Body of pancreas (tissue), 4 donors: ENCODE measurements around the gene EYA4. TPM values are rescaled to one million over a fixed set of nuclear protein-coding genes. Genes with fewer than 3 reads are reported as not detected.

Experiments
- ATAC-seq: fragments of 150-250 bp; one replicate; pipeline ENCODE4 v1.9.1; 2016
- DNase-seq, 4 donors: peaks; one replicate each; pipeline ENCODE4 v3.0.0-alpha.2; 2019
- H3K27ac ChIP-seq, 4 donors: fragments of 200-600 bp; sonication (generic); 1 replicate in 3 of 4; 2 replicates in 1 of 4; pipeline versions ENCODE4 v1.5.1 to v1.6.1; 2016 to 2019; ENCODE audit warnings: mild to moderate bottlenecking in 1 of 4, mixed read lengths in 1 of 4, moderate library complexity in 1 of 4
- H3K27me3 ChIP-seq, 2 donors: fragments of 200-600 bp; sonication (generic); one replicate each; pipeline ENCODE4 v1.6.0; 2016; ENCODE audit warnings: mild to moderate bottlenecking in 1 of 2
- H3K36me3 ChIP-seq, 2 donors: fragments of 200-600 bp; sonication (generic); replicated peaks in 1 of 2; 2 replicates each; pipeline ENCODE4 v1.5.1; 2016; ENCODE audit warnings: low read depth in 2 of 2; ENCODE audit not compliant: insufficient read depth in 1 of 2
- H3K4me1 ChIP-seq: fragments of 200-600 bp; sonication (generic); one replicate; pipeline ENCODE4 v1.6.0; 2016
- H3K4me3 ChIP-seq, 2 donors: fragments of 200-600 bp; sonication (generic); 1 replicate in 1 of 2; 2 replicates in 1 of 2; pipeline ENCODE4 v1.5.1; 2016 to 2019
- H3K9me3 ChIP-seq, 3 donors: fragments of 200-600 bp; sonication (generic); 1 replicate in 2 of 3; 2 replicates in 1 of 3; pipeline ENCODE4 v1.5.1; 2016
- POLR2A ChIP-seq, 3 donors: fragments of 450-650 bp; IDR thresholded peaks; one replicate each; pipeline ENCODE4 v1.6.1; 2016; ENCODE audit warnings: antibody characterized with exemption in 3 of 3, mild to moderate bottlenecking in 2 of 3
- WGBS, 2 donors: methylation state at CpG; one replicate each; pipeline ENCODE4 v1.1.5; 2017; 5-methylcytosine and 5-hydroxymethylcytosine counted together
- intact Hi-C: fragments of 100-400 bp; cut with DNase I; formaldehyde crosslinking; loops from one replicate; pipeline ENCODE4 v1.15.1; 2023
- total RNA-seq, 2 donors: library from RNA; depleted of rRNA; stranded (reverse); fragments of >200 nt; gene quantifications; one replicate each; pipeline ENCODE4 v1.1.0, GENCODE V29; 2016
- TF ChIP-seq, protein P1 (sequence below), 7 experiments: fragments of 450-650 bp in 4 of 7; fragments of 200-600 bp in 3 of 7; sonication (generic) in 3 of 7; IDR thresholded peaks; one replicate each; pipeline ENCODE4 v1.5.1; 2016 to 2019; ENCODE audit warnings: antibody characterized with exemption in 7 of 7

The EYA4 gene
- total RNA-seq, 2 donors from 2014 or later = 0.26 to 5.3 TPM

DNA sequence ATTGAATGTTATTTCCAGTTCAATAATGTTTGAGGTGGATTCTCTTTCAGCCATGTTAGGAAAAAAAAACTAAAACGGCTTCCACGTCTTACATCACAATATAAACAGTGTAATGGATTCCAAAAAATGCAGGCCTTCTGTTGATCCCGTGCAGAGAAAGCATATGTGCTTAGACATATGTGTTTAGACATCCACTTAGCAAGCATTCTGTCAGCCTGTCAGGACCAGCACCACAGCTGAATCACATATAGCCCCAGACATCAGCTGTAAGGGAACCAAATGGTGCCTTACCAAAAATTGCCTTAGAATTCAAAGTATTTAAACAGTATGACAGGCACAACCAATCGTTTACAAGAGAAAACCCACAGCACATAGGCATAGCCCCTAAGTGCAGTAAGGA lies 304.9 kb downstream of the EYA4 start:
- no peak for ATAC-seq
- H3K9me3 ChIP-seq = no peaks in the 10 kb centered on the region
- H3K36me3 ChIP-seq = no peaks in the 10 kb centered on the region

DNA sequence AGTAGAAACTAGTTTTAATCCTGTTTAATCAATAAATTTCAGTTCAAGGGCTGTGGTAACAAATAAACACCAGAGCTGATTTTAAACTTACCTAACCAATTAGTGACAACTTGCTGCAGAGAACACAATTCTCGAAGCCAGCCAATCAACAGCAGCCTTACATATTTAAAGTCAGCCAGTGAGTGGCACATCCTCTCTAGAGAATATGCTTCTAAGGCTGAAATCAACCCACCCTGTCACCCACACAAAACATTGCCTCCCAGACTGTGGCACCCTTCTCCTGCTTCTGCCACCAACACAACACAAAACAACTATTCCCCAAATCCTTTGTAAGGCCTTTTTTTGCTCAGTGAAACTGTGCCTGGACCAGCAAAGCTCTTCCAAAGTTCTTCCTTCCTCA lies 306.0 kb downstream of the EYA4 start:
- intact Hi-C loops = no loop called here
- ATAC-seq (no peak), DNase-seq (no peak)
- no peak for TF ChIP-seq POLR2A (IDR thresholded peaks at IDR 0.05)
- TF ChIP-seq, protein P1, sequence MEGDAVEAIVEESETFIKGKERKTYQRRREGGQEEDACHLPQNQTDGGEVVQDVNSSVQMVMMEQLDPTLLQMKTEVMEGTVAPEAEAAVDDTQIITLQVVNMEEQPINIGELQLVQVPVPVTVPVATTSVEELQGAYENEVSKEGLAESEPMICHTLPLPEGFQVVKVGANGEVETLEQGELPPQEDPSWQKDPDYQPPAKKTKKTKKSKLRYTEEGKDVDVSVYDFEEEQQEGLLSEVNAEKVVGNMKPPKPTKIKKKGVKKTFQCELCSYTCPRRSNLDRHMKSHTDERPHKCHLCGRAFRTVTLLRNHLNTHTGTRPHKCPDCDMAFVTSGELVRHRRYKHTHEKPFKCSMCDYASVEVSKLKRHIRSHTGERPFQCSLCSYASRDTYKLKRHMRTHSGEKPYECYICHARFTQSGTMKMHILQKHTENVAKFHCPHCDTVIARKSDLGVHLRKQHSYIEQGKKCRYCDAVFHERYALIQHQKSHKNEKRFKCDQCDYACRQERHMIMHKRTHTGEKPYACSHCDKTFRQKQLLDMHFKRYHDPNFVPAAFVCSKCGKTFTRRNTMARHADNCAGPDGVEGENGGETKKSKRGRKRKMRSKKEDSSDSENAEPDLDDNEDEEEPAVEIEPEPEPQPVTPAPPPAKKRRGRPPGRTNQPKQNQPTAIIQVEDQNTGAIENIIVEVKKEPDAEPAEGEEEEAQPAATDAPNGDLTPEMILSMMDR (IDR thresholded peaks at IDR 0.05) = no peak
- Histone ChIP-seq H3K36me3 (no peaks in the 10 kb centered on the region), H3K4me3 (no peak overlapping the region), H3K27me3 (no peaks in the 10 kb centered on the region), H3K27ac (no peak overlapping the region), H3K4me1 (peaks cover 9% of the 10 kb centered on the region), H3K9me3 (no peaks in the 10 kb centered on the region)
- 82 to 95% methylated on average over 1 of the region's 1 CpG for WGBS, 2 donors

More for the DNA sequence above, 304.9 kb downstream of the EYA4 start:
- Histone ChIP-seq H3K4me1 (peaks cover 9% of the 10 kb centered on the region), H3K27me3 (no peaks in the 10 kb centered on the region), H3K27ac (no peak overlapping the region), H3K4me3 (no peak overlapping the region)
- intact Hi-C loops = no loop called here
- no peak for DNase-seq
- WGBS, 2 donors = 55 to 64% methylated on average over 4 of the region's 4 CpGs
- no peak for TF ChIP-seq POLR2A (IDR thresholded peaks at IDR 0.05)
- TF ChIP-seq, protein P1 (IDR thresholded peaks at IDR 0.05) = no peak

DNA sequence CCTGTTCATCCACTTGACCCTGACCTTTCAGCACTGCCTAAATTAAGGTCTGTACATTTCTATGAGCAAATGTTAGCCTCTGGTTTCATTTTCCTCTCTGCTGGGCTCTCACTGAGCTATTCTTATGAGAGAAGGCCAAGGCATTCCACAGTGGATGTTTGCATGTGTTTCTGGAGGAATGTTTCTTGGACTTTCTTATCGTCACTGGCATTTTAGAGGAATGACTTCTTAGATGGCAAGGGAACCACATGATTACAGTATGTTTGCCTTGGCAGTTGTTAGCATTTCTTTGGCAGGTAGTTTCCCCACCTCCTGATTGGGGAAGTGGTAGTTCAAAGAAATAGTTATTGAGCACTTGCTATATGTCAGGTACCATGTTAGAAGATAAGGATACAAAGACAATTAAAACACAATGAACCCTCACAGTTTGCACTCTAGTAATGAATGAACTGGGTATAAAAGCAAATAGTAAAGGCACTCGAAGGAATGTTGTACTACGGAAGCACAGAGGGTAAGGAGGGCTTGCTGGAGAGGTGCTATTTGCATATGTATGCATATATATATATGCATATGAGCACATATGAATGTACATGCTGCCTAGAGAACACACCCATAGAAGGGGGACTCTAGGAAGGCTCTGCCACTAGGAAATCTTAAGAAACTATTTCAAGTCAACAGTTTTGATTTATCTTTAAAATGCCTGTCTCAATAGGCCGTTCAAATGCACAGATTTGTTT lies 307.4 kb downstream of the EYA4 start:
- intact Hi-C loops = no loop called here
- 29 to 38% methylated on average over 4 of the region's 4 CpGs for WGBS, 2 donors
- H3K27ac ChIP-seq = no peak overlapping the region

DNA sequence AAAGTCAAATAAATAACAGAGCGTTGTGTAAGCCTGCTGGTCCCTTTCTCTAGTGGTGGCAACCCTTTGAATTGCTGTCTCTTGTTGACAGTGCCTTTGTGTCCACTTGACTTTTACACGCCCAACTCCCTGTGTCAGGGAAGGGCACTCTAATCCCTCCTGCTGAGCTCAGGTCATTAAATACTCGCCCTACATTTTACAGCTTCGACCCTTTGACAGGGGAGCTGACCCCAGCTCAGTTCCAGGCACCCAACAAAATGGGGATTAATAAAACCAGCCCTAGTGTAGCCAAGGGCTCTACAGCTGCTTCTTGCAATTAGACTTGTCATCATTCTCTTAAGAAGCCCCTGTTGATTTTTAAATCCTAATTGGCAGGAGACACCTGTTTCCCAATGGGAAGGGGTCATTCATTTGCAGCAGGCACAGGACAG lies 308.2 kb downstream of the EYA4 start:
- Histone ChIP-seq H3K27me3 (no peaks in the 10 kb centered on the region), H3K4me1 (peaks cover 9% of the 10 kb centered on the region), H3K36me3 (no peaks in the 10 kb centered on the region), H3K27ac (no peak overlapping the region), H3K9me3 (no peaks in the 10 kb centered on the region), H3K4me3 (no peak overlapping the region)
- WGBS, 2 donors = 54 to 60% methylated on average over 4 of the region's 4 CpGs
- intact Hi-C loops = no loop called here
- ATAC-seq (no peak), DNase-seq (no peak)
- TF ChIP-seq, protein P1 (IDR thresholded peaks at IDR 0.05) = no peak
- no peak for TF ChIP-seq POLR2A (IDR thresholded peaks at IDR 0.05)

More for the DNA sequence above, 307.4 kb downstream of the EYA4 start:
- H3K4me3 ChIP-seq = no peak overlapping the region
- peak in 3 of 4 donors; percentile 14 to 35 (median 21) for DNase-seq
- H3K9me3 ChIP-seq = no peaks in the 10 kb centered on the region
- H3K4me1 ChIP-seq = peaks cover 9% of the 10 kb centered on the region
- H3K36me3 ChIP-seq = no peaks in the 10 kb centered on the region
- TF ChIP-seq POLR2A (IDR thresholded peaks at IDR 0.05) = no peak
- TF ChIP-seq, protein P1 (IDR thresholded peaks at IDR 0.05) = no peak
- no peaks in the 10 kb centered on the region for H3K27me3 ChIP-seq
- peak; percentile 83 for ATAC-seq

DNA sequence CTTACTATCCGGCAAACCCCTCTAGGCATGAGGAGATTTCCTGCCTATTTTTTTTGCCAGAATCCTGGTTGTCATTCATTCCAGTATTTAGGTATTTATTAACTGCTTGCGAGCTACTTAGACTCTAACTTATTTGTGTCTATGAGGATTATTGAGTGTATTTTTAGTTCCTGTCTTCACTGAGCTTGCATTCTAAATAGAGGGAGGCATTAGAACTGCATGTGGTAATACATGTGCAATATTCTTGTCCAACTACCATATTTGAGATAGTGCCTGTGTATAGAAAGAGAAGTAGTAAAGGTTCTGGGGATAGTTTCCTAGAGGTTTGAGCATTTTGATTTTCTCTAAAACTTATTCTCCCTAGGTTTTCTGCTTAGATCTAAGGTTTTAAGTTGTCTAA lies 308.9 kb downstream of the EYA4 start:
- no peak for ATAC-seq
- DNase-seq = no peak
- WGBS, 2 donors = 72 to 76% methylated on average over 2 of the region's 2 CpGs

More for the DNA sequence above, 308.9 kb downstream of the EYA4 start:
- no peaks in the 10 kb centered on the region for H3K27me3 ChIP-seq
- no peaks in the 10 kb centered on the region for H3K9me3 ChIP-seq
- intact Hi-C loops = no loop called here
- no peak for TF ChIP-seq POLR2A (IDR thresholded peaks at IDR 0.05)
- TF ChIP-seq, protein P1 (IDR thresholded peaks at IDR 0.05) = no peak
- H3K36me3 ChIP-seq = no peaks in the 10 kb centered on the region
- no peak overlapping the region for H3K4me3 ChIP-seq
- H3K27ac ChIP-seq = no peak overlapping the region
- peaks cover 9% of the 10 kb centered on the region for H3K4me1 ChIP-seq
